ENCODE results near the gene NKAIN4.

DNA sequence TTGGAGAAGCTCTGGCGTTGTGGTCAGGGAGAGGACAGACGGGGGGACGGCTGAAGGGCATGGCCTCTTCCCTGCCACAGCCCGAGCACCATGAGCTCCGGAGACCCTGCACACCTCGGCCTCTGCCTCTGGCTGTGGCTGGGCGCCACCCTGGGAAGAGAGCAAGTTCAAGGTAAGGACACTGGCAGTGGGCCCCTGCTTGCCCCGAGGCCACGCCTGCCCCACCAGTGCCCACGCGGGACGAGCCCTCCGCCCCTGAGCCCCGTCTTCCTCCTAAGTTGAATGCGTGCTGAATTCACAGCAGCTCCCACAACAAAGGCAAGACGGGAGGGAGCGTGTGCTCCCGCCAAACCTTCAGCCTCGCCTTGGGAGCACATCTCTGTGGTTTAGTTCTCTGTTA, 40.8 kb upstream of the NKAIN4 start:
- no peak for TF ChIP-seq EZH2 (IDR thresholded peaks at IDR 0.05; ENCODE audit: borderline replicate concordance, low read length)
- TF ChIP-seq, protein P1, sequence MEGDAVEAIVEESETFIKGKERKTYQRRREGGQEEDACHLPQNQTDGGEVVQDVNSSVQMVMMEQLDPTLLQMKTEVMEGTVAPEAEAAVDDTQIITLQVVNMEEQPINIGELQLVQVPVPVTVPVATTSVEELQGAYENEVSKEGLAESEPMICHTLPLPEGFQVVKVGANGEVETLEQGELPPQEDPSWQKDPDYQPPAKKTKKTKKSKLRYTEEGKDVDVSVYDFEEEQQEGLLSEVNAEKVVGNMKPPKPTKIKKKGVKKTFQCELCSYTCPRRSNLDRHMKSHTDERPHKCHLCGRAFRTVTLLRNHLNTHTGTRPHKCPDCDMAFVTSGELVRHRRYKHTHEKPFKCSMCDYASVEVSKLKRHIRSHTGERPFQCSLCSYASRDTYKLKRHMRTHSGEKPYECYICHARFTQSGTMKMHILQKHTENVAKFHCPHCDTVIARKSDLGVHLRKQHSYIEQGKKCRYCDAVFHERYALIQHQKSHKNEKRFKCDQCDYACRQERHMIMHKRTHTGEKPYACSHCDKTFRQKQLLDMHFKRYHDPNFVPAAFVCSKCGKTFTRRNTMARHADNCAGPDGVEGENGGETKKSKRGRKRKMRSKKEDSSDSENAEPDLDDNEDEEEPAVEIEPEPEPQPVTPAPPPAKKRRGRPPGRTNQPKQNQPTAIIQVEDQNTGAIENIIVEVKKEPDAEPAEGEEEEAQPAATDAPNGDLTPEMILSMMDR (conservative IDR thresholded peaks at IDR 0.05 in 1 of 2, IDR thresholded peaks at IDR 0.05 in 1 of 2; ENCODE audit: extremely low read depth in 1 of 2, insufficient read depth in 1 of 2, low read depth in 1 of 2, low read length in 2 of 2) = no peak

All from mammary epithelial cell (primary cell).